Neural cell (in vitro differentiated cells): ENCODE results near the gene HNRNPA1L2.

Experiments used
- EP300 ChIP-seq: fragments of 450-650 bp; conservative IDR thresholded peaks from 2 replicates; pipeline ENCODE4 v1.6.1; 2014; ENCODE audit warnings: antibody characterized with exemption, mild to moderate bottlenecking, moderate library complexity; ENCODE audit not compliant: poor library complexity, severe bottlenecking
- EZH2 ChIP-seq: fragments of 200-600, 300-800 bp; shearing (Covaris generic), sonication (generic); IDR thresholded peaks from 2 replicates; pipeline ENCODE4 v1.6.1; 2014; ENCODE audit warnings: antibody characterized with exemption, low read length, borderline replicate concordance, mild to moderate bottlenecking; ENCODE audit not compliant: insufficient read depth, poor library complexity, severe bottlenecking

GRCh38 chr13:52651897-52652195 lies 9.6 kb downstream of the HNRNPA1L2 start:
- no peak for TF ChIP-seq EP300
- TF ChIP-seq EZH2: no peak
